NCI-H2171 (cell line): Measurements from ENCODE around the gene ZBTB16.

Experiments used
- DNase-seq: peaks from one replicate; lab custom pipeline; 2025; lab: John Stamatoyannopoulos, UW

The ZBTB16 gene

GRCh38 chr11:114083391-114084252 lies 24.1 kb downstream of the ZBTB16 start:
- no peak for DNase-seq

- no peak for DNase-seq
Measured at GRCh38 chr11:114084414-114084813, 24.9 kb downstream of the ZBTB16 start.

- DNase-seq: no peak
Measured at GRCh38 chr11:114085965-114086793, 26.7 kb downstream of the ZBTB16 start.

DNA sequence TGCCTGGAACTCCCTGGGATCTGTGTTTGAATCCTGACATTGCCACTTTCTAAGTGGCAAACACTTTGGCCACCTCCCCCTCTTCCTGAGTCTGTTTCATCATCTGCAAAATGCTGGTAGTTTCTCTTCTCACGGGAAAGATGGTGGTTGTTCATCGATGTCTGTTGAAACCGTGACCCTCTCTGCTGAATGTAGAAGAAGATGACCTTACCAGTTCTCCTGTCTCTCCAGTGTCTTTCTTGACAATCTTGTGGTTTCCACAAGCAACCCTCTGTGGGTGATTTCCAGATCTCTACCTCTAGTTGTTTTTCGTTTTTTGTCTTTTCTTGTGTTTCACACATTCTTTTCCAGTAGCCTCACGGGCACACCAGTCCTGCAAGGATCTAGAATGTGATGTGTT lies 27.5 kb downstream of the ZBTB16 start:
- no peak for DNase-seq

GRCh38 chr11:114088216-114088615 lies 28.7 kb downstream of the ZBTB16 start:
- DNase-seq: no peak

DNA sequence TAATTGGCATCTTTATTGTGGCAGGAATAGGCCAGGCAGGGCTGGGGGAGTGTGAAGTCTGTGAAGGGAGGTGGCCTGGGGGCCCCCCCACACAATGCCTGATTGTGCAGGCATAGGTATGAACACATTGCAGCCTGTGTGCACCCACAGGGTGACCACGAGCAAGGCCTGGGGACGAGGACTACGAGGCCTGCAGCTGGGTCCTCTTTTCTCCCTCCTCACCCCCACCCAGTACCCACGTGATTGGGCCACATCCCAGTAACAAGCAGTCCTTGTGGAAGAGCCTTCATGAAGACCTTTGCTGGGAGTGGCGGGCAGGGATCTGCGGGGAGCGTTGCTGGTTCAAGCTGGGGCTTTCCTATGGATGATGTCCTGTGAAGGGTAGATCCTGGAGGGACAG lies 29.3 kb downstream of the ZBTB16 start:
- DNase-seq: no peak

GRCh38 chr11:114089748-114090147 lies 30.2 kb downstream of the ZBTB16 start:
- no peak for DNase-seq

DNA sequence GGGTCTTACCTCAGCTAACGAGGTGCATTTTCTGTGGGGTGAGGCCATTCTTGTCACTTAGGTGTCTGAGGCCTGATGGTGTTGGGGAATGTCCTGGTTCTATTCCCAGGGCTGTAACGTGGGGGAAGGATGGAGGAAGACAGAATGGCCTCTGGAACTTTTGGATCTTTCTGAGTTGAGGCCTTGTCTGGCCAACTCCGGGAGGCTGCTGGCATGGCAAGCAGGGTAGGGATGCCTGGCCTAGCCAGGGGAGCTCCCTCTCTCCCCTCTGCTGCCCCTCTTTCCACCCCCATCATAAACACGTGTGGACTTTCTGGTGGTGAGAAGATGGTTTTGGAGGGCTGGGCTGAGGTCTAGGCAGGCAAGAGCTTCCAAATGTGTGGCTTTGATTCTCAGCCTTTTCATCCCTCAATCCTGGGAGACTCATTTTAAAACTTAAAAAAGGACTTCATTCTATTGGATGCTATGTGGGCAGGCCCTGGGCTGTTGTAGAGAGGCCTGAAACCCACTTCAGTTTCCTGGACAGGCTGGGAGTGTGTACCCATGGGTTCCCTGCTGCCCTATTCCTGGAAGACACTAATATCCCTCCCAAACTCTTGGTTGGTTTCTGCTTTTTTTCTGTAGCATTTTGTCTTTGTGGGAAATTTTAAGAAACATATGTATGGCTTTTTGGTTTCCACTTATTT lies 30.9 kb downstream of the ZBTB16 start:
- DNase-seq: no peak

DNA sequence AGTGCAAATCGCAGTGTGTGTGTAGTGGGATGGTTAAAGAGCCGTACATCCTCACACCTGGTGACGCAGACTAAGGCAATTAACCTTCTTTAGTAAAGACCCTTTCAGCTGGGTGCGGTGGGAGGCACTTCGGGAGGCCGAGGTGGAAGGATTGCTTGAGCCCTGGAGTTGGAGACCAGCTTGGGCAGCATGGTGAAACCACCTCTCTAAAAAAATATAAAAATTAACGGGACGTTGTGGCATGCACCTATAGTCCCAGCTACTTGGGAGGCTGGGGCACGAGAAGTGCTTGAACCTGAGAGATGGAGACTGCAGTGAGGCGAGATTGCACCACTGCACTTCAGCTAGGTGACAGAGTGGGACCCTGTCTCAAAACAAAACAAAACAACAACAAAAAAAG lies 31.5 kb downstream of the ZBTB16 start:
- no peak for DNase-seq

GRCh38 chr11:114091516-114092397 lies 32.2 kb downstream of the ZBTB16 start:
- no peak for DNase-seq

DNA sequence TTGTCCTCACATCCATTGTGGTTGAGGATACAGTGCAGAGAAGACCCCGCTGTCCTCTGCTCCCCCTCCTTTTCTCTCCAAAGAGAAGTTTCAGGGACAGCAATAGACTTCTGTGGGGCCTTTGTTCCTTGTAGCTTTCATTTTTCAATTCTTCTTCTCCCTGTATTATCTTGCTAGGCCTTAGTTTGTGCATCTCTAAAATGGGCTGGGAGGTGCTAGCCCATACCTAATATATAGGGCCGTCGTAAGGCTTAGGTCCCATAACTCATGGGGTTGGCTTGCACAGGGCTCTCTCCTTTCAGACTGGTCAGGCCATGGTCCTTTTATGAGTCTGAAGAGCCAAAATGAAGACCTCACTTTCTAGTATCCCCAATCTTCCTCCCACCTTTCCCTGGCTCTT lies 33.0 kb downstream of the ZBTB16 start:
- DNase-seq: no peak

GRCh38 chr11:114092953-114093352 lies 33.4 kb downstream of the ZBTB16 start:
- DNase-seq: no peak

GRCh38 chr11:114094516-114094915 lies 35.0 kb downstream of the ZBTB16 start:
- no peak for DNase-seq

DNA sequence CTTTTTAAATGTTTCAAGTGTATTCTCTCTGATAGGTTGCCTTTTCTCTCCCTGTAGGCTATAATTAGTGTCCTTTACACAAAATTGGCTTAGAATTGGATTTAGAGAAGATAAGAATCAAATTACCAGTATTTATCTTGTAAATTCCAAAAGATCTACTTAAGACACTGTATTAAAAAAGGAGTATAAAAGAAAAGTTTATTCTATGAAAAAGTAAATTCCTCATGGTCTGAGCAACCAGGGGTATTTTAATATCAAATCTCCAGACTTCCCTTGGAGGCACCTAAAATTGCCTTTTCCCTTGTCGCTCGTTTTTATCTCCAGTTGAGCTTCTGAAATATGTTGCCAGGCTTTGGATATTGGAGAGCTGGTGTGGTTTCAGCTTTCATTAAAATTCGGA lies 36.4 kb downstream of the ZBTB16 start:
- DNase-seq: no peak

- DNase-seq: no peak
Measured at GRCh38 chr11:114097832-114098231, 38.3 kb downstream of the ZBTB16 start.

DNA sequence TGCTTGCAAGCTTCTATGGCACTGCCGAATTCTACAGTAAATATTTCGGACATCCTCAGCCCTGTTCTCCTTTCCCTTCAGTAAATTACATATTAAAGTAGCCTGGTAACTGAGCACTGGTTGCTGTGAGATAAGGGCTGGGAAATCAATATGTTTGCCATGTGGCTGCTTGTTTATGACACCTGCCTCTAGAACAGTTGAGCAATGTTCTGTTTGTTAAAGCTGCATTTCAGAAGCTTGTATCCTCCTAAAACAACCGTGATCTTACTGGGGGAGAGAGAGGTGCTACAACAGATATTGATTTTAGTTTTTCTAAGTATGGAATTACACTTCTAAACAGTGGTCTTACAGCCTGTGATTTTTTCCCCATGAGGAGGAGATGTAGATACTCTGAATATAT lies 39.4 kb downstream of the ZBTB16 start:
- peak; percentile 31 for DNase-seq

DNA sequence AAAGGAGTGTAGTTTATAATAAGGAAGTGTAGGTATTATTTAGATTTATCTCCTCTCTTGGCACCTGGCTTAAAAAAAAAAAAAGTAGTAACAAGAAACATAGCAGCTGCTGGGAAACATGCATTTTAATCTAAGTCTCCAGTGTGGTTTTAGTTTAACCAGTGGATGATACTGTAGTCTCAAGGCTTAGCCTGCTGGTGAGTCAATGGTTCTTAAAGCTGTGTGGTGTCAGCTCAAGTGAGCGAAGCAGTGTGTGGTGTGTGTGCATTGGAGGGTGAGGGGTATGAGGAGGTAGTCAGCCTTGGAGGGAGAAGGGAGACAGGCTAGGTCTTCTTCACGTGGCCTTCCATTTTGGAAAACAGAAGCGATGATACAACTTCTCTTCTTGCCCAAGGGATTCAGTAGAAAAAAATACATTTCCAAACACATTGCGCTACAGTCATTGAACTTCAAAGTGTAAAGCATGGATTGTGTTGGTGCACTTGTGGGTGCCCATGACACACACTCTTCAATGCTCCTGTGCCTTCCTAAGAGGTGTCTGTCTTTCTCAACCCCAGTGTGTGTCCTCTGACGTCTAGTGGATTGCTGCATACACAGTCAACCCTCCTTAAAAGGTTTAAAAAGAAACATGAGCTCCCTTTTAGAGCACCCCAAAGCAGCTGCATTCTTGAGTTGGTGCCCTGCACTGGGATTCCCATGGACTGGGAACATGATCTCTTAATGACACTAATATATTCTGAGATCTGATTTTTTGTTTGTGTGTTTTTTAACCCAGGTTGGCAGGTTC lies 40.1 kb downstream of the ZBTB16 start:
- no peak for DNase-seq

- DNase-seq: no peak
Measured at GRCh38 chr11:114102993-114103896, 43.7 kb downstream of the ZBTB16 start.

GRCh38 chr11:114105611-114106010 lies 46.1 kb downstream of the ZBTB16 start:
- DNase-seq: no peak

GRCh38 chr11:114106047-114106446 lies 46.5 kb downstream of the ZBTB16 start:
- no peak for DNase-seq
